CD4-positive, CD25-positive, alpha-beta regulatory T cell (primary cell): ENCODE measurements around the gene DOHH. TPM values are rescaled to one million over a fixed set of nuclear protein-coding genes. Genes with fewer than 3 reads are reported as not detected.

Source experiments
- ATAC-seq, 2 donors: fragments of 150-1000 bp; cut with Tn5 transposase; one replicate each; pipeline ENCODE4 v1.10.0; 2021; ENCODE audit warnings: low read depth in 2 of 2, moderate number of reproducible peaks in 2 of 2, moderate library complexity in 1 of 2
- DNase-seq, 3 donors: peaks; one replicate each; pipeline versions ENCODE4 v3.0.0 to v3.0.0-alpha.2; 2012 to 2022; ENCODE audit warnings: mixed read lengths in 1 of 3
- H3K27ac ChIP-seq: one replicate; pipeline ENCODE4 v1.7.0; 2013; ENCODE audit warnings: mild to moderate bottlenecking, low read length; ENCODE audit not compliant: insufficient read depth, poor library complexity, severe bottlenecking
- H3K27me3 ChIP-seq: one replicate; pipeline ENCODE4 v1.7.0; 2013; ENCODE audit warnings: low read length; ENCODE audit not compliant: control insufficient read depth, insufficient read depth
- H3K36me3 ChIP-seq: one replicate; pipeline ENCODE4 v1.7.0; 2013; ENCODE audit warnings: mild to moderate bottlenecking, low read length, moderate library complexity; ENCODE audit not compliant: control insufficient read depth, insufficient read depth
- H3K4me1 ChIP-seq: 2 replicates; pipeline ENCODE4 v1.7.0; 2013; ENCODE audit warnings: mild to moderate bottlenecking, low read length; ENCODE audit not compliant: insufficient read depth, control insufficient read depth, poor library complexity, severe bottlenecking
- H3K4me3 ChIP-seq: one replicate; pipeline ENCODE4 v1.7.0; 2013; ENCODE audit warnings: low read depth, mild to moderate bottlenecking, low read length, moderate library complexity
- H3K9me3 ChIP-seq, 2 experiments: 1 replicate in 1 of 2; 2 replicates in 1 of 2; pipeline ENCODE4 v1.7.0; 2013; ENCODE audit warnings: low read length in 2 of 2, mild to moderate bottlenecking in 1 of 2, moderate library complexity in 1 of 2; ENCODE audit not compliant: control insufficient read depth in 2 of 2
- H3K27ac Mint-ChIP-seq, 3 donors: one replicate each; pipeline ENCODE4 v1.8.0; 2020 to 2022; ENCODE audit warnings: mild to moderate bottlenecking in 3 of 3, mixed read lengths in 3 of 3, moderate library complexity in 2 of 3
- H3K27me3 Mint-ChIP-seq: one replicate; pipeline ENCODE4 v1.8.0; 2022; ENCODE audit warnings: mild to moderate bottlenecking, mixed read lengths
- H3K36me3 Mint-ChIP-seq: one replicate; pipeline ENCODE4 v1.8.0; 2020; ENCODE audit warnings: mixed read lengths
- H3K4me1 Mint-ChIP-seq, 4 donors: one replicate each; pipeline ENCODE4 v1.8.0; 2020 to 2022; ENCODE audit warnings: mixed read lengths in 4 of 4, mild to moderate bottlenecking in 1 of 4
- H3K4me3 Mint-ChIP-seq, 4 donors: one replicate each; pipeline ENCODE4 v1.8.0; 2020 to 2022; ENCODE audit warnings: mild to moderate bottlenecking in 4 of 4, mixed read lengths in 4 of 4, moderate library complexity in 3 of 4
- H3K9me3 Mint-ChIP-seq, 7 donors: one replicate each; pipeline ENCODE4 v1.8.0; 2020 to 2022; ENCODE audit warnings: mixed read lengths in 7 of 7, mild to moderate bottlenecking in 3 of 7, moderate library complexity in 2 of 7
- polyA plus RNA-seq, 4 donors: library from polyadenylated mRNA; unstranded; fragments of 300-500 nt; fragmentation: Illumina TruSeq; gene quantifications; one replicate each; pipeline ENCODE4 v1.2.3, GENCODE V29; 2021
- total RNA-seq: library from RNA; stranded (reverse); gene quantifications from one replicate; pipeline ENCODE4 v1.2.3, GENCODE V29; 2022

DOHH gene
- total and polyA plus RNA-seq, 5 donors from 2014 or later = 3.5 to 13.9 (median 7.7) TPM

DNA sequence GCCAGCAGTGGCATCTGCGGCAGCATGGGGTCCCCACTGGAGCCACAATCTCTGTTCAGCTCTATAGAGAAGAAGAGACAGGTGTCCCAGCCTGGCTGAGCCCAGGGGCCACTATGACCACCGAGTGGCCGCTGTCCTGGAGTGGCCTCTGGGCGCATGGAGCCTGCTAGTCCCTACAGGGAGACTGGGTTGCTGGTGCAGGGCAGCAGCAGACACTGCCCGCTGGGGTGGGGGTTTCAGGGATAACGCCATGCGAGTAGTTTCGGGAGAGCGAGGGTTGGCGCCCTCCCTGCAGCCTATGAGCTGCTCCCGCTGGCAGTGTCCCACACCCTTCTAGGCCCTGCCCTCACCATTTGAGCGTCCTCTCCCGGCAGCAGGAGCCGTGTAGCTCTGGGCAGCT lies 27.6 kb upstream of the DOHH start:
- Histone ChIP-seq H3K36me3 (peaks cover 53% of the 10 kb centered on the region), H3K4me3 (no peak overlapping the region), H3K4me1 (no peaks in the 10 kb centered on the region), H3K27ac (no peak overlapping the region), H3K9me3 (no peaks in the 10 kb centered on the region), H3K27me3 (no peaks in the 10 kb centered on the region)
- Mint-ChIP-seq H3K36me3 (no peaks in the 10 kb centered on the region), H3K27ac (no peak overlapping the region), H3K4me3 (no peak overlapping the region), H3K9me3 (no peaks in the 10 kb centered on the region), H3K4me1 (no peaks in the 10 kb centered on the region), H3K27me3 (no peaks in the 10 kb centered on the region)
- ATAC-seq (no peak), DNase-seq (no peak)

DNA sequence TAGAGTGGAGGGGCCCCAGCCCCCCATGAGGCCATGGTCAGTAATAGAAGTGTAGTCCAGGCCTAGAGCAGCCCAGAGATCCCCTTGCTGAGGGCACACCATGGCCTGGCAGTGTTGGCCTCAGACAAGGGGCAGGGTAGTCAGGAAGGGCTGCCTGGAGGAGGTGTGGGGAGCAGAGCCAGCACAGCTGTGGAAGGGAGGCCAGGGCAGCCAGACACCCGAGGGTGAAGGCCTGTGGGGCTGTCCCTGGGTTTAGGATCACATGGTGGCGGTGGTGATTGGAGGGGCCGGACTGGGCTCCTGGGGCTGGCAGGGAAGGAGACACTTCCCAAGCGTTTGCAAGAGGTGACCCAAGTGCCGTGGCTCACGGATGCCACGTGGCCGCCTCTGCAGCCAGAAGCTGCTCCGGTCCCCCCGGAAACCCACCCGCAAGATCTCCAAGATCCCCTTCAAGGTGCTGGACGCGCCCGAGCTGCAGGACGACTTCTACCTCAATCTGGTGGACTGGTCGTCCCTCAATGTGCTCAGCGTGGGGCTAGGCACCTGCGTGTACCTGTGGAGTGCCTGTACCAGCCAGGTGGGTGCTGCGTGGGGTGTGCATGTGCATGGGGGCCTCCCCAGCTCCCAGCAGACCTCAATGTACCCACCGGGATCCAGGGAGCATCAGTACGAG lies 26.9 kb upstream of the DOHH start:
- Mint-ChIP-seq H3K27ac (no peak overlapping the region), H3K27me3 (no peaks in the 10 kb centered on the region), H3K36me3 (no peaks in the 10 kb centered on the region), H3K9me3 (no peaks in the 10 kb centered on the region), H3K4me3 (no peak overlapping the region), H3K4me1 (no peaks in the 10 kb centered on the region)
- Histone ChIP-seq H3K4me3 (no peak overlapping the region), H3K27me3 (no peaks in the 10 kb centered on the region), H3K9me3 (no peaks in the 10 kb centered on the region), H3K27ac (no peak overlapping the region), H3K36me3 (peaks cover 52% of the 10 kb centered on the region), H3K4me1 (no peaks in the 10 kb centered on the region)
- no peak for ATAC-seq
- no peak for DNase-seq

DNA sequence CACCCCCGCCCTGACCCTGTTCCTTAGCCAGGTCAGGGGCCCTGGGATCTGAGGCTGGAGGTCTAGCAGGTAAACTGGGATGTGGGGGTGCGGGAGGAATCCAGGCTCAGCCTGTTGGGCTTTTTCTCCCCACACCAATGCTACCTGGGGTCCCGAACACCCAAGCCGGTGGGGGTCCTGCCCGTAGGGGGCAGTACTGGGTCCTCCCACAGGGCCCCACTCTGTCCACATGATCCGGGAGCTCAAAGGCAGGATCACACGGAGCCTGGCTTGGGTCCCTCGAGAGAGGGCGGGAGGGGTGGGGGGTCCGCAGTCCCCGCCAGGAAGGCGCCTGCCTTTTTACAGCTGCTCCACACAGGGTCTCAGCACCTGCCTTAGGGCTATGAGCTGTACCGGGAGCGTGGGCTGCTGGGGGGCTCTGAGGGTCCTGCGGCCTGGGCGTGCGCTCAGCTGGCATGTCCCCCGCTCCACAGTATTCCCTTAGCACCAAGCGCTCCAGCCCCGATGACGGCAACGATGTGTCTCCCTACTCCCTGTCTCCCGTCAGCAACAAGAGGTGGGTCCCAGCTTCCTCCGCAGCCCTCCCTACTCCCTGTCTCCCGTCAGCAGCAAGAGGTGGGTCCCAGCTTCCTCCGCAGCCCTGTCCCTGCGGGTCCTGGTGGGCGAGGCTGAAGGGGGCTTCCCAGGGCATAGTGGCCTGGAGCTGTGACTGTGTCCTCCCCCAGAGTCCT lies 26.2 kb upstream of the DOHH start:
- Histone ChIP-seq H3K4me3 (no peak overlapping the region), H3K9me3 (no peaks in the 10 kb centered on the region), H3K27me3 (no peaks in the 10 kb centered on the region), H3K27ac (no peak overlapping the region), H3K36me3 (peaks cover 54% of the 10 kb centered on the region), H3K4me1 (no peaks in the 10 kb centered on the region)
- no peak for DNase-seq
- no peaks in the 10 kb centered on the region for H3K9me3 Mint-ChIP-seq
- H3K4me3 Mint-ChIP-seq = no peak overlapping the region
- H3K27me3 Mint-ChIP-seq = no peaks in the 10 kb centered on the region
- H3K27ac Mint-ChIP-seq = no peak overlapping the region
- ATAC-seq = no peak
- H3K36me3 Mint-ChIP-seq = no peaks in the 10 kb centered on the region
- no peaks in the 10 kb centered on the region for H3K4me1 Mint-ChIP-seq

DNA sequence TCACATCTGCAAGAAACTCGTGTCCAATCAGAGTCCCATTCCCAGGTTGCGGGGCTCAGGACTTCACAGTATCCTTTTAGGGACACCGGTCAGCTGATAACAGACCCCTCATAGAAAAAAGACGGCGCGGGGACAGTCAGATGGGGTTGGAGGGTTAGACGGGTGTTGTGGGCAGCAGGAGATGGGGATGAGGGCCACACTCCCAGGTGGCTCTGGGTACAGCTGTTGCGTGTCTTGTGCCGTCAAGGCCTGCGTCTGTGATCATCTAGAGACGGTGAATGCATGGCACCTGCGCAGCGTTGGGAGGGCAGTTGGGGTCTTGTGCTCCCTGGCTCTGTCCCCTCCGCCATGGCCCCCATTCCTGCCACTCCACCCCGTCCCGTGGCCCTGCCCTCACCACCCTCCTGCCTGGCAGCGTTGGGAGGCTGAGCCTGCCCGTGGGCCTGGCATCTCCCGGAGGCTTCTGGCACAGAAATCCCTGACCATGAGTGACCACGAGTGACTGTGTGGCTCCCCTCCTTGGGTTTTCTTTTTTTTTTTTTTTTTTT lies 24.5 kb upstream of the DOHH start:
- Histone ChIP-seq H3K9me3 (no peaks in the 10 kb centered on the region), H3K27ac (no peak overlapping the region), H3K36me3 (peaks cover 46% of the 10 kb centered on the region), H3K27me3 (no peaks in the 10 kb centered on the region), H3K4me1 (no peaks in the 10 kb centered on the region), H3K4me3 (no peak overlapping the region)
- Mint-ChIP-seq H3K27ac (no peak overlapping the region), H3K36me3 (peaks cover 4% of the 10 kb centered on the region), H3K9me3 (no peaks in the 10 kb centered on the region), H3K4me3 (no peak overlapping the region), H3K27me3 (no peaks in the 10 kb centered on the region), H3K4me1 (peaks cover 0 to 4% (median 2%) of the 10 kb centered on the region in 4 donors)
- DNase-seq (no peak), ATAC-seq (no peak)

DNA sequence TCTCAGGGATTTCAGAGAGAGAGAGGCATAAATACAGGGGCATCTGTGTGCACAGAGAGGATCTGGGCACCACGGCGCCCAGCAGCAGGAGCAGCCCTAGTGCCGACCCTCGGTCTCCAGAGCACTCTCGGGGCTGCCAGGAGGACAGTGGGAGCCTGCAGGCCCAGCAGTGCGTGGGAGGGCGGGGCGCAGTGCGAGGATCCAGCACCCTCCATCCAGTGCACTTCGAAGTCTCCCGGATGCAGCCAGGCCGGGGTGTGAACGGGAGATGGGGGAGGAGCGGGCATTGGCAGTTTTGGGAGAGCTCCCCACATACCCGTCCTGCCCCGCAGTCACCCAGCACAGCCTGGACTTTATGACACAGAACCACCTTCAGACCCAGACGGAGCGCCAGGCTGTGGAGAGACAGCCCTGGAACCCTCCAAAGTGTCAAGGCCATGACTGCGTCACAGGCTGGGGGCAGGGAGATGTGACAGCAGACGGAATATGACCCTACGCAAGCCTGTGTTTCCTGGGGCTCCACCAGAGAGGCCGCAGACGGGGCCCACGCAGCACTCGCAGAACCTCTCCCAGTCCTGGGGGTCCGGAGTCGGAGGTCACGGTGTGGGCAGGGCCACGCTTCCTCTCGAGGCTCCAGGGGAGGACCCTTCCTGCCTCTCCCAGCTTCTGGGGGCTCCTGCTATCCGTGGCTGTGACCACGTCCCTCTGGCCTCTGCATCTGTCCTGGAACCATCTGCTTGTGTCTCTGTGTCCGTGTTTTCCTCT lies 23.8 kb upstream of the DOHH start:
- Mint-ChIP-seq H3K9me3 (no peaks in the 10 kb centered on the region), H3K27me3 (no peaks in the 10 kb centered on the region), H3K4me3 (no peak overlapping the region), H3K36me3 (peaks cover 4% of the 10 kb centered on the region), H3K4me1 (peaks cover 0 to 4% (median 2%) of the 10 kb centered on the region in 4 donors), H3K27ac (no peak overlapping the region)
- Histone ChIP-seq H3K27me3 (no peaks in the 10 kb centered on the region), H3K4me3 (no peak overlapping the region), H3K27ac (no peak overlapping the region), H3K4me1 (no peaks in the 10 kb centered on the region), H3K36me3 (peaks cover 53% of the 10 kb centered on the region), H3K9me3 (no peaks in the 10 kb centered on the region)
- ATAC-seq (no peak), DNase-seq (no peak)

DNA sequence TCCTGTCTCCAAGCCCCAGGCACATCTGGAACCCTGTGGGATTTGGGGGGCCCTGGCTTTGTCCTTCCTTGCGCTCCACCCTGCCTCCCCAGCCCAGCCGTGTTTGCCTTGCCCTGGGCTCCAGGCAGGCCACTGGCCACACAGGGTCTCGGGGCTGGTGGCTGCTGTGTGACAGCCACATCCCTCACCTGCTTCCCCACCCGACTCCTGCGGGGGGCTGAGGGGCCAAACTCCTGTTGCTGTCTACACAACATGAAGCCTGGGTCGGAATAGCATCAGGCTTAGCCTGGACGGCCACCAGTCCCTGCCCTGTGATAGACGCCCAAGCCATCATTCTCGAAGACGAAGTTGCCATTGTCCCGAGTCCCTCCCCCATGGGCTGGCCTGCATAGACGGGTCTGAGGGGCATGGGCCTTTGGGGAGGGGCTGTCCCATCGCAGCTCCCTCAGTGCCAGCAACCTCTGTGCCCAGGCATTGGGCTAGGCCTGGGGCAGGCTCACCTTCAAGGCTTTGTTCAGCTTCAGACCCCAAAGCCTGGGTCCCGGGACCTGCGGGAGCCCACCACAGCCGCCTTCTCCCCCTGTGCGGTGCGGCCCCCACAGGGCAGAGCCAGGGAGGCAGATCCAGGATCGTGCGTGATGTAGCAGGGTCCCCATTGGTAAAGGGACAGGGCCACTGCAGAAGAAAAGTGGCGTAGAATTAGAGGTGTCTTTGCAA lies 23.0 kb upstream of the DOHH start:
- Histone ChIP-seq H3K27ac (no peak overlapping the region), H3K9me3 (no peaks in the 10 kb centered on the region), H3K27me3 (no peaks in the 10 kb centered on the region), H3K4me1 (no peaks in the 10 kb centered on the region), H3K4me3 (no peak overlapping the region), H3K36me3 (peaks cover 54% of the 10 kb centered on the region)
- peaks cover 0 to 5% (median 2%) of the 10 kb centered on the region in 4 donors for H3K4me1 Mint-ChIP-seq
- H3K4me3 Mint-ChIP-seq = no peak overlapping the region
- no peak for ATAC-seq
- H3K9me3 Mint-ChIP-seq = no peaks in the 10 kb centered on the region
- no peak overlapping the region for H3K27ac Mint-ChIP-seq
- no peak for DNase-seq
- peaks cover 4% of the 10 kb centered on the region for H3K36me3 Mint-ChIP-seq
- H3K27me3 Mint-ChIP-seq = no peaks in the 10 kb centered on the region
